Lung microvascular endothelial cell (primary cell): ENCODE results near the gene KIDINS220. TPM values are rescaled to one million over a fixed set of nuclear protein-coding genes. Genes with fewer than 3 reads are reported as not detected.

Experiments used
- DNase-seq, 2 donors: peaks; one replicate each; pipeline versions ENCODE4 v3.0.0 to v3.0.0-alpha.2; 2010; ENCODE audit warnings: low read depth in 2 of 2
- total RNA-seq: library from RNA; depleted of rRNA; stranded (reverse); fragments of >200 nt; gene quantifications from 2 replicates; pipeline ENCODE4 v1.2.1, GENCODE V29; 2014

Gene KIDINS220
- total RNA-seq, 1 donor from 2014 or later = 58.9 TPM

- DNase-seq = no peak
Observed at GRCh38 chr2:8699839-8700238, 137.6 kb downstream of the KIDINS220 start.

- no peak for DNase-seq
Observed at GRCh38 chr2:8697190-8697589, 140.2 kb downstream of the KIDINS220 start.

- no peak for DNase-seq
Observed at GRCh38 chr2:8694737-8695136, 142.7 kb downstream of the KIDINS220 start.

- DNase-seq = peak; percentile 7 to 41
Observed at GRCh38 chr2:8693157-8693821, 144.1 kb downstream of the KIDINS220 start.

DNA sequence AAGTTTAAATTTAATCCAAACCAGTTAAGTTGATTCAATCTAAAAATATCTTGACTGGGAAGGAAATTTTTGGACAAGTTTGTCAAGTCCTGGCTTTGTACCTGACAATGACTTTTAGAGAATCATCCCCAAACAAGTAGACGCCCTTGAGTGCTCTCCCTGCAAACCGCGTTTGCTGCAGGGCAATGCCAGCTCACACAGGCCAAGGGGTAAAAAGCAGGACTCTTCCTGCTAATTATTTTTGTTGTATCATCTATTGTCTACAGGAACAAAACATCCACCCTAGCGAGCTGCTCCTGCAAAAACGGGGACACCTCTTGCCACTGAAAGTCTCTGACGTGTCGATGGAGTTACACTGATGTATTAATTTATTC lies 144.6 kb downstream of the KIDINS220 start:
- DNase-seq = no peak

DNA sequence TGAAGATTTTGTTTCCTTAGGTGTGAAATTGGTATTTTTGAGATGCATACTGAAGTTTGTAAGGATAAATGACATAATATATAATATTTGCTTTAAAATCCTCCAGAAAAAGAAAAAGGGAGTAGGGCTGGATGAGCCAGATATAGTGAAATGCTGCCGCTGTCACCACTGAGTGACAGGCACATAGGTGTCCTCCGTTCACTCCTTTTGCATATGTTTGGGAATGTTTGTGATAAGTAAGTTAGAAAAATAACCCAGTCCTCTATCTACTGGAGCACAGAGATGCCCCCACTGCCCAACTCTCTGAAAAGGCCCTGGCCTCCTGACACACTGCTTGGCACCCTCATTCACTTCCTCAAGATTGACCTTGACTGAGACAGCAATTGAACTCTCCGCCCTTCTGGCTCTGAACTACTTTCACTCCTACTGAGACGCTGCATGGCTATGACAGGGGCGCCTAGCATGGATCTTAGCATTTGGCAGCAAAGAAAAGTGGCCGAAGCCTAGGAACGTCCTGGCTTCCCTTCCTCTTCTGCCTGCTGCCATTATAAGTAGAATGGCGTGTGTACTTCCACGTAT lies 145.5 kb downstream of the KIDINS220 start:
- no peak for DNase-seq

- peak; percentile 35 to 64 for DNase-seq
Observed at GRCh38 chr2:8685697-8686358, 151.6 kb downstream of the KIDINS220 start.

DNA sequence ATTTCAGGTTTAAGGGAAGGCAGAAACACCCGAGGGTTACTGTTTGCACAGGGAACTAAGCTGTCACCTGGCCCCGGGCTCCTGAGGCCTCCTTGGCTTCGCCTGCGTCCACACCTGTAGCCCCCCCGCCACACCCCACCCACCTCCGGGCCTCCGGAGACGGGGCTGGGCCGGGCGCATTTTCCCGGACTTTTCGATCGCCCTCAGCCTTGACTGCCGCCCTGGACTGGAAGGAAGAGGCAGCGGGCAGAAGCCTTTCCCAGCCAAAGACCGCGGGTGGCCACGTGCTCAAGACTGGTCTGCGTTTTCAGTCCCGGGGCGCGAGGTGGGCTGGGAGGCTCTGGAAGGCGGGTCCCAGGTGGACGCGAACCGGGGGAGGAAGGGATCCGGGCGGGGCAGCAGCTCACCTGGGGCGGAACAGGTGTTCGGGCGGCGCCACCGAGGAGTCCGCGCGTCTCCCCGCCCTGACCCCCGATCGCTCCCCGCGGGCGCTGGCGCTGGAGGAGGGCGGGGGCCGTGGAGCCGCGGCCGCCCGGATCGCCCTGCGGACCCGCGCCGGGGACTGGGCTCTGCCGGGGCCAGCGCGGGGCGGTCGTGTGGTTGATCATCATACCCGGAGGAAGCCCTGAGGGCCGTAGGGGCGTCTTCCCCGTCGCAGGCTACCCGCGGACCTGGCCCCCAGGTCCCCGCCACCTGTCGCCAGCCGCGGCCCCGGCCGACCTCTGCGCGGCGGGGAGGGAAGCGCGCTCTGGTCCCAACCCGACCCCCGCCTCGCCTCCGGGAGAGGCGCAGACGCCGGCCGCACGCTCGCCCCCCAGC lies 152.3 kb downstream of the KIDINS220 start:
- peak; percentile 17 to 33 for DNase-seq

DNA sequence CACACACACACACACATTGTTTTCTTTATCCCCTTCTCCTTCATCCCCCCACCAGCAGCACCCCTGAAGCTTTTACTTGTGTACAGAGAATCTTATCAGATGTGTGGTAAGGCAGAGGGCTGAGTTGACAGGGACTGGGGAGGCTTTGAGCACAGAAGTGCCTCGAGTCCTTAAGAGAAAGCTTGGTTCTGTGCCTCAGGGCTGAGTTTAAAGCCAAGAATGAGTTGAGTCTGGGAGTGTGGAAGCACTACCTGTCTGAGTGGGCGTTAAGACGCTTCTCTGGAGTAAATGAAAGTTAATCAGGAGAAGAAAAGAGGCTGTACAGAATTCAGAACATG lies 152.9 kb downstream of the KIDINS220 start:
- DNase-seq = no peak

DNA sequence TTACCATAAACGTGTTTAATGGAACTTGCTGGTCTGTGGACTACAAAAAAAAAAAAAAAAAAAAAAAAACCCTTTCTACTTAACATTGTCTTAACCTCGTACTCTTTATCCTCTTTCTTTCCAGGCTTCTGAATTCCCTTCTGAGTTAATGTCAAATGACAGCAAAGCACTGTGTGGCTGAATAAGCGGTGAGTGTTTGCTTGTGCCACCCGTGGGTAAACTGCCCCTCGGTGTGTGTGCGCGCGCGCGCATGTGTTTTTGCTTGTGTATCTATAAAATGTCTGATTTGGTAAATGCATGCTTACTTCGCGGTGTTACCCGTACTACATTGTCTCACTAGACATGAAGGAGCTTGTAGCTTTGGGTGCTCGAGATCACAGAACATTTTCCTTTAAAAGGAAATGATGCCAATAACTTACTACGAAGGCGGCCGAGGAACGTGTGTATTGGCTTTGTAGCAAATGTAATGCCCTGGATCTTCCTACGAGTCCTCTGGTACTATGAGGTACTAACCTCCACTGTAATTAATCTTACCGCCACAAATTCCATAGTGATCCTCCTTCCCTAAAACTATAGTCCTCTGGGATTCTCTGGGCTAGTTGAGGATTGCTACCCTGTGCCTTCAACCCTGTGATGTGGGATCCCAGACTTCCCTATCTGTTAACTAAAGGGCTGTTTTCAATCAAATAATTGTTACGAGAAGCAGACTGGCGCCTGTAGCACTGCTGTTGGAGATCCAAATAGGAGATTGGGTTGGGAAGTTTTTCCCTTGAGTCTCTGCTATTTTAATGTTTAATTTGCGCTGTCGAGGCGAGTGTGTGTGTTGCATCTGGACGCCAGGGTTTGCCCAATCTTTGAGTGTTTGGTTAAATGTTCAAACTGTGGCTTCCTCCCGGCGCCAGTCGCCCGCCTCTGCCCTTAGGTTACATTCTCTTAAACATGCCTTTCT lies 154.4 kb downstream of the KIDINS220 start:
- DNase-seq = peak; percentile 41 to 53

GRCh38 chr2:8681786-8682692 lies 155.4 kb downstream of the KIDINS220 start, which contains the start of gene ID2:
TSS of gene ID2 (plus strand) at chr2:8682056. CDS start at chr2:8682166, 110 bp downstream.
- DNase-seq = peak; percentile 99 to 100

GRCh38 chr2:8680822-8681760 lies 156.3 kb downstream of the KIDINS220 start:
- peak; percentile 55 for DNase-seq

DNA sequence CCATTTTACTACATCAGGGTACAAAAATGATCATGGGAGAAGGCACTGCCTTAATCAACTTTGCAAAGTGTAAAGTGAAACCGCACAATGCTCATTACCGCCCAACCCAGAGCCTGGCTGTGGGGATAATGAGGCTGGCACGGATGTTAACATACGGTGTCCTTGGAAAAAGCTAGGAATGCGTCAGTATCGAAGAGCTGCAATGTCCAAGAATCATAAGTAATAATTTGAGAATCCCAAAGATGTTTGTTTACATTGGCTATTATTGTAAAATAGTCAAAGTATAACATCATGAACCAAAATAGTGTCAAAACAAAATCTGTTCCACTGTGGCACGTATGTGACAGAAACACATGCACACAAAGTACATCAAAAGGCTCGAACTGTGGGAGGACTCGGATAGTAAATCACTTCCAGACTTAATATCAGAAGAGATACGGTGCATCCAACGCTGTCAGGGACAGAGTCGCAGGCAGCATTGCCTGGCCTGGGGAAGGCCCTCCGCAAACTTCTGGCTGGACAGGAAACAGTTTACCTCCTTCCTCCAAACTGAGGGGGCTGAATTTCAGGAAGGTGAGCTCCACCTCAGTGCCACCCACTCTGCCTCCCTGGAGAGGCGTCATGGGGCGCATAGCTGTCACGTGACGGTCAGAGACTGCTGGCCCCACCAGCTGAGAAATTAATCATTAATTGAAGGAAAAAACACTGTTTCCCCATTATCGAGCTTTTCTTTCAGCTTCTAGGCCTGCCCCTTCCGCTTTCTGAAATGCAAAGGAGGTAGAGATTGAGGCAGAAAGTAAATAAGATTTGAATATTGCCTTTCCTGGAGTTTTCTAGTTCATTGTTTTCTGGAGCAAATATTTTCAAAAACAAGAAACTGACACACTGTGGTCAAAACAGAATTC lies 157.3 kb downstream of the KIDINS220 start:
- peak; percentile 60 to 80 for DNase-seq

DNA sequence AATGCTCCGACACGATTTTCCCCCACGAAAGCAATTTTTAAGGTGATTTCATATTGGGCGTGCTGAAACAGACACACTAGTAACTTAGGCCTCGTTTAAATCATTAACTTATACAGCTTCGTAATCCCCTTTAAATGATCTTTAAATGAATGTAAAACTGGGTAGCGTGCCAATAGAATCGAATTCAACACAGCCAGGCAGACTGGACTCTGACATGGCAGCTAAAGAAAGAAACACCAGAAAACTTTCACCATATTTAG lies 157.9 kb downstream of the KIDINS220 start:
- DNase-seq = no peak
